ENCODE results near the gene SNX8. TPM values are rescaled to one million over a fixed set of nuclear protein-coding genes. Genes with fewer than 3 reads are reported as not detected.

SNX8 gene
- total RNA-seq, 4 donors from 2014 or later = 13.3 to 35.7 (median 22.1) TPM

DNA sequence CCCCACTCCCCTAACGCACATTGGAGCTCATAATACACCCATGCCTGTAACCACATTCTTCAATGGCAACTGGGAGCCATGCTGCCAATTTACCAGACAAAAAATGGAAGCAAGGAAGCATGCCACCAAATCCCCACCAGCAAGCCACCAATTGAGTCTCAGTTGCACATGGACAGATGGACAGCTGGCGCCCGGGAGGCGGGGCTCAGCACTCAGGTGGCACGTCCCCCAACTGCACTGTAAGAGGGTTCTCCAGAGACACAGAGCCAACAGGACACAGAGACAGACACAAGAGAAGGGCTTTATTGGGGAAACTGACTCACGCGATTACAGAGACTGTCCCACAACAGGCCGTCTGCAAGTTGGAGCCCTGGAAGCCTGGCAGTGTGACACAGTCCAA lies 84.0 kb downstream of the SNX8 start:
- H3K4me3 ChIP-seq (ENCODE audit: low read depth, poor library complexity, severe bottlenecking) = no peak overlapping the region
- intact Hi-C loops (cut with DNase I; ENCODE audit: low total_unique reads) = no loop called here
- no peak for DNase-seq (ENCODE audit: low spot score in 2 of 2)
- TF ChIP-seq, protein P1, sequence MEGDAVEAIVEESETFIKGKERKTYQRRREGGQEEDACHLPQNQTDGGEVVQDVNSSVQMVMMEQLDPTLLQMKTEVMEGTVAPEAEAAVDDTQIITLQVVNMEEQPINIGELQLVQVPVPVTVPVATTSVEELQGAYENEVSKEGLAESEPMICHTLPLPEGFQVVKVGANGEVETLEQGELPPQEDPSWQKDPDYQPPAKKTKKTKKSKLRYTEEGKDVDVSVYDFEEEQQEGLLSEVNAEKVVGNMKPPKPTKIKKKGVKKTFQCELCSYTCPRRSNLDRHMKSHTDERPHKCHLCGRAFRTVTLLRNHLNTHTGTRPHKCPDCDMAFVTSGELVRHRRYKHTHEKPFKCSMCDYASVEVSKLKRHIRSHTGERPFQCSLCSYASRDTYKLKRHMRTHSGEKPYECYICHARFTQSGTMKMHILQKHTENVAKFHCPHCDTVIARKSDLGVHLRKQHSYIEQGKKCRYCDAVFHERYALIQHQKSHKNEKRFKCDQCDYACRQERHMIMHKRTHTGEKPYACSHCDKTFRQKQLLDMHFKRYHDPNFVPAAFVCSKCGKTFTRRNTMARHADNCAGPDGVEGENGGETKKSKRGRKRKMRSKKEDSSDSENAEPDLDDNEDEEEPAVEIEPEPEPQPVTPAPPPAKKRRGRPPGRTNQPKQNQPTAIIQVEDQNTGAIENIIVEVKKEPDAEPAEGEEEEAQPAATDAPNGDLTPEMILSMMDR (IDR thresholded peaks at IDR 0.05) = no peak
- no peak for TF ChIP-seq POLR2A (IDR thresholded peaks at IDR 0.05)
- WGBS, 2 donors = 91 to 97% methylated on average over 4 to 8 of the region's 8 CpGs

DNA sequence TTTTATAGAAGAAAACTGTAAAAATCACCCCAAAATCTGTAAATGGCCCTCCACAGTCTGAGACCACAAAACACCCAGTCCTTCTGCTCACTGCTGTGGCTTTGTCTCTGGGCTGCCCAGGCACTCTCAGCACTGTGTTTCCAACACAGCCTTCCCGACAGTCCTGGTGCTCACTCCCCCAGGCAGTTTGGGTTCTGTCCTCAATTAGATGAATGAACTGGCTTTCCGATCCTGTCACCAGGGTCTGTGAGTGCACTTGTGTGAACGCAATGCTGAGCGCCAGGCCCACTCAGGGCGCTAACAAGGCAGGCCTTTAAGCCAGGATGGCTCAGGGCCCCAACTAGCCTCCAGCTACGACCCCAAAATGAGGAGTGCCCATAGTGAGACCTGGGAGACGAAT lies 84.8 kb downstream of the SNX8 start:
- no peak for TF ChIP-seq POLR2A (IDR thresholded peaks at IDR 0.05)
- TF ChIP-seq, protein P1 (IDR thresholded peaks at IDR 0.05) = no peak
- DNase-seq (ENCODE audit: low spot score in 2 of 2) = no peak
- H3K4me3 ChIP-seq (ENCODE audit: low read depth, poor library complexity, severe bottlenecking) = no peak overlapping the region
- 81 to 88% methylated on average over 3 to 7 of the region's 7 CpGs for WGBS, 2 donors
- intact Hi-C loops (cut with DNase I; ENCODE audit: low total_unique reads) = no loop called here

DNA sequence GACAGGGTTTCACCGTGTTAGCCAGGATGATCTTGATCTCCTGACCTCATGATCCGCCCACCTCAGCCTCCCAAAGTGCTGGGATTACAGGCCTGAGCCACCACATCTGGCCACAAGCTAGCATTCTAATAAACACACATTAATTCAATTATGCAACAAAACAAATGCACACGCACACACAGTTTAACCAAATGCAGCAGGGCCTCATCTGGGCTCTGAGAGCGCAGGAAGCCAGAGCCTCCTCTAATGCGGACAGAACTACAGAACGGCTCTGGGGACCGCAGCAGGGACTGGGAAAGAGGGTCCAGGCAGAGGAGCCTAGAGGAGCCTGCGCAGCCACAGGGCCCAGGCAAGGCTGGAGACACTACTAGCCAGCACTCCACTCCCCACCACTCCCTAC lies 85.3 kb downstream of the SNX8 start:
- WGBS, 2 donors = 71 to 76% methylated on average over 8 of the region's 8 CpGs
- intact Hi-C loops (cut with DNase I; ENCODE audit: low total_unique reads) = no loop called here
- TF ChIP-seq, protein P1 (IDR thresholded peaks at IDR 0.05) = no peak
- TF ChIP-seq POLR2A (IDR thresholded peaks at IDR 0.05) = no peak
- no peak for DNase-seq (ENCODE audit: low spot score in 2 of 2)
- no peak overlapping the region for H3K4me3 ChIP-seq (ENCODE audit: low read depth, poor library complexity, severe bottlenecking)

DNA sequence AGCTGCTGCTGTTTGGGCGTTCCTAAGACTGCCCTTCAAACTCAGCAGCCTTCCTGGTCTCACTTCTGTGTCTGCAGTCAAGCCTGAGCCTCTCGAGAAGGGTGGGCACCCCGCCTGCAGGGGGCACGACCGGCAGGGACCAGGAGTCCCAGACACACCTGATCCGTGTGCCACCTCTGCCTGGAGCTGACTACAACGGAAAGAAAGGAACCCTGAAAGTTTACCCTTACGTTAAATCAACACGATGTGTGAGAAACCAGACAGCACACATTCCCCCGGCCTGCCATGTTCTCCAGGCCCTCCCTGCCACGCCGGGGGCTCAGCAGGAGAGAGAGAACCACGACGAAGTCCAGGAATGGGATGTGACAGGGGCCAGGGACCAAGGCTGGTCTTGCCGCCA lies 86.5 kb downstream of the SNX8 start:
- no peak for DNase-seq (ENCODE audit: low spot score in 2 of 2)
- 91 to 92% methylated on average over 15 of the region's 15 CpGs for WGBS, 2 donors
- H3K4me3 ChIP-seq (ENCODE audit: low read depth, poor library complexity, severe bottlenecking) = no peak overlapping the region
- intact Hi-C loops (cut with DNase I; ENCODE audit: low total_unique reads) = no loop called here
- TF ChIP-seq, protein P1 (IDR thresholded peaks at IDR 0.05) = no peak
- TF ChIP-seq POLR2A (IDR thresholded peaks at IDR 0.05) = no peak

DNA sequence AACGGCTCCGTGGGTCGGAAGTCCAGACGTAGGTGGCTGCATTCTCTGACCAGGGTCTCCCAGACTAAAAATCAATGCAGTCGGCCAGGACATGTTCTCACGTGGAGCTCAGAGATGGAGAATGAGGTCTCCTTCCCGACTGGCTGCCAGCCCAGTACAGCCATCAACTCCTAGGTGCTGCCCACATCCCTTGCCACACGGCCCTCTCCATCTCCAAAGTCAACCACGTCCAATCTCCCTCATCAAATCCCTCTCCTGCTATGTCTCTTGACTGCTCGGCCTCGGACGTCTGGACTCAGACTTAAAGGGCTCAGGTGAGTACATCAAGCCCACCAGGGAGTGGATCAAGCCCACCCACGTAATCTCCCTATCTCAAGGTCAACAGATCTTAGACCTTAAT lies 88.4 kb downstream of the SNX8 start:
- intact Hi-C loops (cut with DNase I; ENCODE audit: low total_unique reads) = no loop called here
- no peak for DNase-seq (ENCODE audit: low spot score in 2 of 2)
- no peak for TF ChIP-seq POLR2A (IDR thresholded peaks at IDR 0.05)
- TF ChIP-seq, protein P1 (IDR thresholded peaks at IDR 0.05) = no peak
- no peak overlapping the region for H3K4me3 ChIP-seq (ENCODE audit: low read depth, poor library complexity, severe bottlenecking)
- 90 to 94% methylated on average over 13 of the region's 13 CpGs for WGBS, 2 donors

DNA sequence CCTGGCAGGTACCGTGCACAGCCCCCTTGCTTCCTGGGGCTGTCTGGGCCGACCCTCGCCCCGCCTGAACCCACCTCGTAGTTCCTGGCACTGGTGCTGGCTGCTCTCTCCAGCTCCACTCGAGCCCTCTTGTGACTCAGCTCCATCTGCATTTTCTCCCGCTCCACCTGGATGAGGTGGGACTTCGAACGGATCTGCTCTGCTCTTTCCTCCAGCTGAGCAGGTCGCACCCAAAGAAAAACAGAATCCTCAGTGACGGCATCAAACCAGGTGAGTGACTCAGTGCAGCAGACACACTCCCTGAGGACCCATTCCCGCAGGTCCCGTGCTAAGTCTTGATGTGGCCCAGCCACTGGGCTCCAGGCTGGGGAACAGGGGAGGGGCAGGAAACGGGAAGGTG lies 88.9 kb downstream of the SNX8 start:
- WGBS, 2 donors = 65 to 79% methylated on average over 14 of the region's 14 CpGs
- TF ChIP-seq, protein P1 (IDR thresholded peaks at IDR 0.05) = no peak
- no peak for TF ChIP-seq POLR2A (IDR thresholded peaks at IDR 0.05)
- H3K4me3 ChIP-seq (ENCODE audit: low read depth, poor library complexity, severe bottlenecking) = no peak overlapping the region
- peak in 1 of 2 donors; percentile 44 for DNase-seq (ENCODE audit: low spot score in 2 of 2)
- intact Hi-C loops (cut with DNase I; ENCODE audit: low total_unique reads) = no loop called here

Data from lower leg skin (tissue), 4 donors.